Measurements from ENCODE around the gene ADCY3. TPM values are rescaled to one million over a fixed set of nuclear protein-coding genes. Genes with fewer than 3 reads are reported as not detected.

Gene ADCY3
- total RNA-seq, 1 donor from 2014 or later: 19.8 TPM

DNA sequence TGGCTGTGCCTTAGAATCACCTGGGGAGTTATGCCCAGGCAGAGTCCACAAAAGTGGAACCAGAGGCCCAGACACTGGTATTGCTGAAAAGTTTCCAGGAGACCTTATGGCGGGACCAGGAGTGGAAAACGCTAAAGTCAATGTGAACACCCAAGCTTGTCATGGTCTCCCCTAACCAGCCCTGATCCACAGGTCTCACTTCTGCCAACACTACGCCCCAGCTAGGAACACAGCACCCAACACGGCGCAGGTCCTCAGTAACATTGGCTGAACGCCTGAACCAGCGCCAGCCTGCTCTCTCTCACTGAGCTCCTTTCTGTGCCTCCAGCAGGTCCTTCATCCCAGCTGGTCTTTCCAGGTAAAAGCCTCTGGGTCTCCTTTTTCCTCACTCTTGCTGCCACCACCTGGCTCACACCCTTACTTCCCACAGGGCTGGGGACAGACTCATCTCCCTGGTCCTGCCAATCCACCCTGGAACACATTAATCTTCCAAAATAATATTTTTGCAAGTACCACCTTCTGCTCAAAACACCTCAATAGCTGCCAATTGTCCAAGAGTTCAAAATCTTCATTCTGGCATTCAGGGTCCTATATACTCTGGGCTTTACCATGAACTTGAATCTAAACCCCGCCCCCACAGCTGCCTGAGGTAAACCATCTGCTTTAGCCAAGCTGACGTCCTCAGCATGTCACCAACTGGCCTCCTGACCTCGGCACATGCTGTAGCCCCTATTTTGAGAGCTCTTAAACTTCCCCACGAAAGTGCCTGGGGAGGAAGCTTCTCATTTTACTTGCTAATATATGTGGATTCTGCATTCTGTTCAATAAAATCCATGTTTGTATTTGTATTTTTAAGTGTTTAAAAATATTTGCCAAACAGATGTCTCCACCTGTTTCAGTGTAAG, 34.6 kb downstream of the ADCY3 start:
- no peak for ATAC-seq (ENCODE audit: poor library complexity)
- no peak for DNase-seq
- intact Hi-C loops (cut with DNase I): no loop called here

DNA sequence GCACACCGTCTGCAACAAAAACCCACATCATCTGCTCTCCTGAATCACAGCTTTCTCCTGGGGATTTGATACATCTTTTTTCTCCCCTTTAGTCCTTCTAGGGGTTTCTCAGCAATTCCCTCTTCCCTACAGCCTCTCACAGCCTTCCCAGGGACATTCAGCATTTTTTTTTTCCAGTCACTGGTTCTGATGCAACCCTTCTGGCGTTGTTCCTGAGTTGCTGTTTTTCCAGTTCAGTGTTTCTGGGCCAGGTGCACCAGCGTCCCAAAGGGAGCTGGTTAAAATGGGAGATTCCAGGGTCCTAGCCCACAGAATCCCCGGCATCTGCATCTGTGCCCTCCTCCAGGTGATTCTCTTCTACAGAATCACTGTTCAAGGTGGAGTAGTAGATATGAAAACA, 36.1 kb downstream of the ADCY3 start:
- intact Hi-C loops (cut with DNase I): no loop called here
- DNase-seq (no peak), ATAC-seq (ENCODE audit: poor library complexity) (peak; percentile 71)

DNA sequence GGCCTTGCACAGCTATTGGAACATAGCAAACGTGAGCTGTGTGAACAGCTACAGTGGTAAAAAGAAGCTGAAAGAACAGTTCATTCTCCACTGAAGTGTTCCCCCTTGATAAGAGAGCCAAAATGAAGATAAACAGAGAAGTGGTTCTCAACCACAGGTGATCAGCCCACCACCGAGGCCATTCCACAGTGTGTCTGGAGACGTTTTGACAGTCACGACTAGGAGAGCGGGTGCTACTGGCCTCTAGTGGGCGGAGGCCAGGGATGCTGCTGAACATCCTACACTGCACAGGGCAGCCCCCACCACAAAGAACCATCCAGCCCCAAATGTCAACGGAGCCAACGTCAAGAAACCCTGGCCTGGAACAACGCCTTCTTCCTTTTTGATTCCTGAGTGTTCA, 38.4 kb downstream of the ADCY3 start:
- ATAC-seq (ENCODE audit: poor library complexity) (no peak), DNase-seq (no peak)
- intact Hi-C loops (cut with DNase I): no loop called here

GRCh38 chr2:24881158-24881557, 38.9 kb downstream of the ADCY3 start:
- ATAC-seq (ENCODE audit: poor library complexity) (no peak), DNase-seq (no peak)
- intact Hi-C loops (cut with DNase I): no loop called here

DNA sequence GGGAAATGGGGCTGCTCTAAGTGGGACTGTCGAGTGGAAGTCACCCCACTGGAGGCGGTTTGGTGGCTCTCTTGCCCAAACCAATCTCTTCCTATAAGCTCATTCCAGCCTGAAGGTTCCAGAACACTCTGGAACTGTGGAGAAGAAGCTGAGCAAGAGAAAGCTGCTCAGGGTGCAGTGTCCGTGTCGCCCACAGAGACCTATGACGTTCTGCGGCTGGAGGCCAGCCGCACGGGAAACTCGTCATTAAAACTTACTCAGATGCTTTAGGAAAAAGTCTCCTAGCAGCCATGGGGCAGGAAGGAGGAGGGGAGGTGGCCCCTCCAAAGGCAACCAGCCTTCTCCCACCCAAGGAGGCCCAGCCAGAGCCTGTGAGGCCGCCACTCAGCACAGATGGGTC, 41.7 kb downstream of the ADCY3 start:
- DNase-seq (no peak), ATAC-seq (ENCODE audit: poor library complexity) (no peak)
- intact Hi-C loops (cut with DNase I): no loop called here

DNA sequence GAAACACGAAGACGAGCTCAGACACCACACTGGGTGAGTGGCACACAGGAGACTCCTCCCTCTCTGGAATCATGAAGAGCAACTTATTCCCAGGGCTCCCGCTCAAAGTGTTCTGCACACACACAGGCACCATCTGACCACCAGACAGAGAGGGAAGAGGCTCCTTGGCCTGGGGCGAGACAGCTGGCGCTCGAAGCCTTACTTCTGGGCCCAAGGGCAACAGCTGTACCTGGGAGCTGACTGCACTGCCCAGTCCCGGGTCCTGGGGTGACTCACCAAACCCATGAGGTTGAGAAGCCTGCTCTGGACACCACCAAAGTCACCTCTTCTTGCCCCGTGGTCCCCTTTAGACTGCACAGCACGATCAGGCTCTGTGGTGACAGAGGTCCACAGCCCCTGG, 42.4 kb downstream of the ADCY3 start:
- no peak for ATAC-seq (ENCODE audit: poor library complexity)
- intact Hi-C loops (cut with DNase I): no loop called here

DNA sequence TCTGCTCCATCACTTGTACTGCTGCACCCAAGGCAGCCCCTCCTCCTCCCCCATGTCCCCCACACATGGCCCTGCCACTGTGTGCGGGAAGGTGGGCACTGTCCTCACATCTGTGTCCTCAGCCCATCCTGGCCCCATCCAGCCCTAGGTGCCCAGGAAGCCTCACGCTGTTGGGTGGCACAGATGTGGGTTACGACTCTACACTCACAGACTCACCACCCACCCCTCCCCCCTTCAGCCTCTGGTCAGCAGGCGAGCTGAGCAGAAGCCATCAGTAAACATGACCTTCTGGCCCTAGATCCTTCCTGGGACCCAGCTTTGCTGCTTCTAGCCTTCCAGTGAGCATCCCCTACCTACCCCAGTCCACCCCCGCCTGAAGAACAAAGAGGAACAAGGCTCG, 43.0 kb downstream of the ADCY3 start:
- ATAC-seq (ENCODE audit: poor library complexity) (no peak), DNase-seq (no peak)
- intact Hi-C loops (cut with DNase I): no loop called here

More for the DNA sequence above, 42.4 kb downstream of the ADCY3 start:
- DNase-seq: no peak

DNA sequence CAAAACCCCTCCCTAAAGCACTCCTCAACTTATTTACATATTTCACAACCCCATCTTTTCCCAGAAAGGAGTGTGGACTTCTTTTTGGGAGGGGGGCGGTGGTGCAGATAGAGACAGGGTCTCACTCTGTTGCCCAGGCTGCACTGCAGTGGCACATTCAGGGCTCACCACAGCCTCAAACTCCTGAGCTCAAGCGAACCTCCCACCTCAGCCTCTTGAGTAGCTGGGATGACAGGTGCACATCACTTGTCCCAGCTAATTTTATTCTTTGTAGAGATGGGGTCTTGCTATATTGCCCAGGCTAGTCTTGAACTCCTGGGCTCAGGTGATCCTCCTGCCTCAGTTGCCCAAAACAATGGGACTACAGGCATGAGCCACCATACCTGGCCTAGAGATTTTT, 44.1 kb downstream of the ADCY3 start:
- intact Hi-C loops (cut with DNase I): no loop called here
- DNase-seq (no peak), ATAC-seq (ENCODE audit: poor library complexity) (no peak)

DNA sequence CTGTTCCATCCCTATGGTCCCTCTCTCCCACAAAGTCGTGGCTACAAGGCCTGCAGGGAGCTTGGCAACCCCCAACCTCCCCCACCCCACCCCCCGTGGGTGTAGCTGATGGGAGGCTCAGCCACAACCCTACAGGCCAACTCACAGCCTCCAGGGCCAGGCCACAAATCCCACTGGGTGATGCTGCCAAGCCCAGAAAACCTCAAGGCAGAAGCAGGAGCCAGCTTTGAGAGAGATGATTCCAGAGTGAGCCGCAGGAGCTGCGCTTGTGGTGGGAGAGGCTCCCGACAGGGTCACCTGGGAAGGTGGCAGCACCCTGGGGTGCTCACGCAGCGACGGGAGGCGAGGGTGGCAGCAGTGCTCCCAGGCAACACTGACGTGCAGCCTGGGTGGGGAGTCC, 44.8 kb downstream of the ADCY3 start:
- ATAC-seq (ENCODE audit: poor library complexity): no peak

GRCh38 chr2:24874035-24874434, 46.0 kb downstream of the ADCY3 start:
- DNase-seq (no peak), ATAC-seq (ENCODE audit: poor library complexity) (peak; percentile 9)
- intact Hi-C loops (cut with DNase I): no loop called here

More for the DNA sequence above, 44.8 kb downstream of the ADCY3 start:
- DNase-seq: no peak
- intact Hi-C loops (cut with DNase I): no loop called here

GRCh38 chr2:24873619-24874018, 46.4 kb downstream of the ADCY3 start:
- intact Hi-C loops (cut with DNase I): no loop called here
- peak; percentile 58 for ATAC-seq (ENCODE audit: poor library complexity)
- DNase-seq: peak; percentile 75

- DNase-seq (no peak), ATAC-seq (ENCODE audit: poor library complexity) (no peak)
- intact Hi-C loops (cut with DNase I): no loop called here
Measured at GRCh38 chr2:24872344-24873115, 47.5 kb downstream of the ADCY3 start.

- DNase-seq (no peak), ATAC-seq (ENCODE audit: poor library complexity) (peak; percentile 51)
- intact Hi-C loops (cut with DNase I): no loop called here
Measured at GRCh38 chr2:24871852-24872333, 48.1 kb downstream of the ADCY3 start.

DNA sequence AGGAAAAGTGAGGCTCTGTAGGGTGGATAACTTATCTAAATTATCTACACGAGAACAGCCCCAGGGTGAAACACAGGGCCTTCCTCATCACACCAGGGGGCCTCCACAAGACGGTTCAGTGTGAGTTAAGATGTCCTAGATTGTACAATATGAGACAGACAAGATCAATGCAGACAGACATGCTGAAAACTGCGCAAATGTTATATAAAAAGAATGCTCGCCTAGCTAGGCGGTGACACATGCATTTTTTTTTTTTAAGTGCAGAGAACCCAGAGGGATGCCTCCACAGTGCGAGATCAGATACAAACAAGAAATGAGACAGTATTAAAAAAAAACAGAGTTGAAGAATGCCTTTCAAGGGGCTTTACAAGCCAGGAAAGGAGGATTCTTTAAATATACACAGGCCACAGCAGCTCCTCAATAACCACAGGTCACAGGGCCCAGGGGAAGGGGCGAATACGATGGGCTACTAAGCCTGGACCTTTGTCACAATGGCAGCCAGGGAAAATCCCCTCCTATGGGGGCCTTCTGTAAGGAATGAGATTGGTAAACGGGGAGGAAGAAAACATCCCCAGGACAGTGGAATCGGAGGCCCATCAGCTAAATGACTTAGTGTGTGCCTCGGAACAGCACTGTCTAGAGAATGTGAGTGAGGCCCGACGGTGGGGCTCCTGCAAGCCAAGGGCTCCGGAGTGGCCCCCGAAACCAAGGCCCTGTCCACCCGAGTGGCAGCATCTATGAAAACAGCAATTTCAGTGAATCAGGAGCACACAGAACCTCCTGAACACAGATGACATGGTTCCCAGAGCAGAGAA, 48.9 kb downstream of the ADCY3 start:
- DNase-seq: no peak
- ATAC-seq (ENCODE audit: poor library complexity): no peak
- intact Hi-C loops (cut with DNase I): no loop called here

DNA sequence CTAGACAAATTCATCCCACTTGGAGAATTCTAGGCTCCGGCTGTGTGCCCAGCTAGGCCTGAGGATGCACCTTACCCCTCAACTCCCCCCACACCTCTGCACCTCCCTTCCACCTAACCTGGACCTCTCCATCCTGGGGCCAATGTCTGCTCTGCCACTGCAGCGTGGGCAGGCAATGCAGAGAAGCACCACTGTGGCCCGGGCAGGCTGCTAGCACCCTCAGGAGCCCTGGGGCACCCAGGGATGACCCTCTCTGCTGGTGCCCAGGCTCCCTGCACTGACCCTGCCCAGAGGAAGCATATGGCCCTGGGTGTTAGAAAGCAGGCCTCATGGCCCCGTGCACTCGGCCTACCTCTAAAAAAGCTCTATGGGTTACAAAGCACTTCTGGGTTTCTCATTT, 49.6 kb downstream of the ADCY3 start:
- ATAC-seq (ENCODE audit: poor library complexity) (no peak), DNase-seq (no peak)
- intact Hi-C loops (cut with DNase I): no loop called here

GRCh38 chr2:24866946-24867345, 53.1 kb downstream of the ADCY3 start:
- no peak for ATAC-seq (ENCODE audit: poor library complexity)
- DNase-seq: no peak

DNA sequence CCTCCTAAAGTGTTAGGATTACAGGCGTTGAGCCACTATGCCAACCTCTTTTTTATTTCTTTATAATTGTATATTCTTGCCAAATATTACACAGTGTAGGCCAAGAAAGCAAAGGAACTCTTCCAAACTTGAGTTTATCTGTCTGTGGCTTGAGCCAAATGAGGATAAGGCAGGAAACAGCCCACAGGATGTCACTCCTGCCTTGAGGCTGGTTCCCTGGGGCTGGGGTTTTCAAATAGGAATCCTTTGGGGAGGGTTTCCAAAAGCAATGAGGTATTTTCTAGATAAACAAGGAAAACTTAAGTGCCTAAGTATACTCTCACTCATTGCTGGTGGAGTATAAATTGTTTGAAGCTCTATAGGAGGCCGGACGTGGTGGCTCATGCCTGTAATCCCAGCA, 56.4 kb downstream of the ADCY3 start:
- ATAC-seq (ENCODE audit: poor library complexity) (peak; percentile 40), DNase-seq (no peak)
- intact Hi-C loops (cut with DNase I): no loop called here

More at GRCh38 chr2:24866946-24867345, 53.1 kb downstream of the ADCY3 start:
- intact Hi-C loops (cut with DNase I): no loop called here

- ATAC-seq (ENCODE audit: poor library complexity) (peak; percentile 80), DNase-seq (peak; percentile 71)
- intact Hi-C loops (cut with DNase I): no loop called here
Measured at GRCh38 chr2:24861500-24861899, 58.5 kb downstream of the ADCY3 start.

GRCh38 chr2:24860631-24861030, 59.4 kb downstream of the ADCY3 start:
- intact Hi-C loops (cut with DNase I): no loop called here
- no peak for ATAC-seq (ENCODE audit: poor library complexity)
- no peak for DNase-seq

All from Right ventricle myocardium superior (tissue), 1 donor.